ENCODE data around the gene ERLIN1. TPM values are rescaled to one million over a fixed set of nuclear protein-coding genes. Genes with fewer than 3 reads are reported as not detected.

ERLIN1 gene
- 8.7 TPM for polyA plus RNA-seq

- Mint-ChIP-seq H3K4me3 (peak within 1 kb of the TSS; percentile 92 to 97 (median 96)), H3K27me3 (no peaks in the 10 kb centered on the region), H3K27ac (peak within 1 kb of the TSS; percentile 67 to 98 (median 95)), H3K9me3 (no peaks in the 10 kb centered on the region), H3K36me3 (no peaks in the 10 kb centered on the region), H3K4me1 (peaks cover 29 to 36% (median 30%) of the 10 kb centered on the region in 3 donors)
These were observed at the start of gene ERLIN1 for GRCh38 chr10:100185364-100186252. ERLIN1 (minus strand) TSS chr10:100186029; CDS start chr10:100185626, 403 bp downstream.

DNA sequence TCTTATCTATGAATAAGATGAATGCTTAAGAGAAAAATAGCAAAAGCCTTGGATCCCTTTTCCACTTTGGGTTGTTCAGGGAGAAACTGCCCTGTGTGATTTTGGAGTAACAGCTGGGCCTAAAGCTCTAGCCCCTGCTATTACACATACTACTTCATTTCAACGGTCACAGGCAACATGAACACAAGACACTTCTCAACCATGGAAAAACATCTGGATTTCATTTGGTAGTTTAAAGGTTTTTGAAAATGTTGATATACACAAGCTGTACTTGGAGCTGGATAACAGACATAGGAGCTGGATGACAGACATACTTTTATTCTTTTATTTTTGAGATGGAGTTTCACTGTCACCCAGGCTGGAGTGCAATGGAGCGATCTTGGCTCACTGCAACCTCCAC, 46.3 kb upstream of the ERLIN1 start:
- H3K4me1 Mint-ChIP-seq = peaks cover 16 to 21% (median 17%) of the 10 kb centered on the region in 3 donors
- no peaks in the 10 kb centered on the region for H3K36me3 Mint-ChIP-seq
- H3K4me3 Mint-ChIP-seq = peak overlapping the region in 1 of 4 donors; percentile 45
- H3K27me3 Mint-ChIP-seq = no peaks in the 10 kb centered on the region
- no peak overlapping the region for H3K27ac Mint-ChIP-seq
- no peaks in the 10 kb centered on the region for H3K9me3 Mint-ChIP-seq

DNA sequence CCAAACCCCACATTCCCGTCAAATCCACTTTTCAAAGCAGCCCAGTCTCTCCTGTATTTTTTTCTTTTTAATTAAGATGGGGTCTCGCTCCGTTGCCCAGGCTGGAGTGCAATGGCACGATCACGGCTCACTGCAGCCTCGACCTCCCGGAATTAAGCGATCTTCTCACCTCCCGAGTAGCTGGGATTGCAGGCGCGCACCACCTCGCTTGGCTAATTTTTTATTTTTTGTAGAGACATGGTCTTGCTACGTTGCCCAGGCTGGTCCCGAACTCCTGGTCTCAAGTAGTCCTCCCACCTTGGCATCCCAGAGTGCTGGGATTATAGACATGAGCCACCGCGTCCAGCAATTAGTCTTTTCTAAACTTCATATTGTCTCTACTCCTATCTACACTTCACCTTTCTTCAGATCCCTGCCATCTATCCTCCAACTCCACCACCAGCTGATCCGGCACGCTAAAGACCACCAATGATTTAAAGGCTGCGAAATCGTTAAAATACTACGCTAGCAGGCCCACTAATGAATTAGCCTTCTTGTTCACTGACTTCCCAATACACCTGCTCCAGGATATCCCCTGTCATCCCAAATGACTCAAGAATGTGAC, 44.1 kb upstream of the ERLIN1 start:
- Mint-ChIP-seq H3K36me3 (peaks cover 2% of the 10 kb centered on the region), H3K27me3 (no peaks in the 10 kb centered on the region), H3K4me3 (peak overlapping the region; percentile 72 to 94 (median 90)), H3K27ac (peak overlapping the region; percentile 3 to 68 (median 55)), H3K9me3 (no peaks in the 10 kb centered on the region), H3K4me1 (peaks cover 17 to 25% (median 20%) of the 10 kb centered on the region in 3 donors)

- H3K9me3 Mint-ChIP-seq = no peaks in the 10 kb centered on the region
- no peak overlapping the region for H3K4me3 Mint-ChIP-seq
- peaks cover 9 to 13% (median 12%) of the 10 kb centered on the region in 3 donors for H3K4me1 Mint-ChIP-seq
- H3K27me3 Mint-ChIP-seq = no peaks in the 10 kb centered on the region
- peaks cover 6% of the 10 kb centered on the region for H3K36me3 Mint-ChIP-seq
- no peak overlapping the region for H3K27ac Mint-ChIP-seq
These were observed 38.0 kb upstream of the ERLIN1 start for GRCh38 chr10:100223879-100224278.

DNA sequence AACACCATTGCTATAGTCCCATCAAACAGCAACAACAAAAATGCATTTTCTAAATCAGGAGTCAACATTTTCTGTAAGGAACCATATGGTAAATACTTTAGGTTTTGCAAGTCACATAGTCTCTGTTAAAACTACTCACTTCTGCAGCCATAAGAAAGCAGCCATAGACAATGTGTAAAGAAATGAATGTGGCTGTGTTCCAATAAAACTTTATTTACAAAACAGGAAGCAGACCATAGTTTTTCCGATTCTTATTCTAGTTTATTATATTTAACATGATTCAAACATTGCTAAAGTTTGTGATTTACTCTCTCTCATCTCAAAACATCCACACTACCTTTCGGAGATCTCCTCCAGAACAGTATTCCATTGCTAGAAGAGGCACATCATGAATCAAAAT, 36.7 kb upstream of the ERLIN1 start:
- peaks cover 6% of the 10 kb centered on the region for H3K36me3 Mint-ChIP-seq
- H3K27ac Mint-ChIP-seq = no peak overlapping the region
- H3K27me3 Mint-ChIP-seq = no peaks in the 10 kb centered on the region
- H3K4me3 Mint-ChIP-seq = no peak overlapping the region
- no peaks in the 10 kb centered on the region for H3K9me3 Mint-ChIP-seq
- peaks cover under 1 to 5% (median 5%) of the 10 kb centered on the region in 3 donors for H3K4me1 Mint-ChIP-seq

GRCh38 chr10:100216006-100216405, 30.2 kb upstream of the ERLIN1 start:
- H3K36me3 Mint-ChIP-seq = peaks cover 7% of the 10 kb centered on the region
- H3K9me3 Mint-ChIP-seq = no peaks in the 10 kb centered on the region
- H3K27ac Mint-ChIP-seq = no peak overlapping the region
- H3K27me3 Mint-ChIP-seq = no peaks in the 10 kb centered on the region
- no peaks in the 10 kb centered on the region for H3K4me1 Mint-ChIP-seq
- H3K4me3 Mint-ChIP-seq = no peak overlapping the region

GRCh38 chr10:100209303-100209702, 23.5 kb upstream of the ERLIN1 start:
- Mint-ChIP-seq H3K27ac (no peak overlapping the region), H3K9me3 (no peaks in the 10 kb centered on the region), H3K4me1 (peaks cover 0 to 2% (median 0%) of the 10 kb centered on the region in 3 donors), H3K27me3 (no peaks in the 10 kb centered on the region), H3K36me3 (peaks cover 2% of the 10 kb centered on the region), H3K4me3 (no peak overlapping the region)

- Mint-ChIP-seq H3K36me3 (peaks cover 5% of the 10 kb centered on the region), H3K4me3 (no peak overlapping the region), H3K27me3 (no peaks in the 10 kb centered on the region), H3K9me3 (no peaks in the 10 kb centered on the region), H3K27ac (no peak overlapping the region), H3K4me1 (peaks cover 0 to 2% (median 0%) of the 10 kb centered on the region in 3 donors)
These were observed 22.4 kb upstream of the ERLIN1 start for GRCh38 chr10:100208276-100208675.

DNA sequence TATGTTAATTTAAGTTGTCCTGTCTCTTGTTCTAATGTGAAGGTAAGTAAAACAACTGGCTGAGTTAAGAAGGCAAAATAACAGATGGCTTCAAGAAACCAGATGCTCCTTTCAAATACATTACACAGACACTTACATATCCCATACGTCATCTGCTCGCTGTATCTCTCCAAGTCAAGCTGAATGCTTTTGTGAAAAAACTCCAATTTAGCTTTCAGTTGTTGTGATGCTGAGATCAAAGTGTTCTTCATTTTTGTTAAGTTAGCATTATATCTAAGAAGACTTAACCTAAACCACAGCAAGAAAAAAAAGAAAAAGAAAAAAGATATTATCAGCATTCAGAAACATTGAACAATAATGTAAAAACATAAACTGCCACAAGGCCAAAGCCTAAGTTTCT, 18.5 kb upstream of the ERLIN1 start:
- Mint-ChIP-seq H3K27me3 (no peaks in the 10 kb centered on the region), H3K9me3 (no peaks in the 10 kb centered on the region), H3K27ac (no peak overlapping the region), H3K36me3 (peaks cover 11% of the 10 kb centered on the region), H3K4me1 (no peaks in the 10 kb centered on the region), H3K4me3 (no peak overlapping the region)

DNA sequence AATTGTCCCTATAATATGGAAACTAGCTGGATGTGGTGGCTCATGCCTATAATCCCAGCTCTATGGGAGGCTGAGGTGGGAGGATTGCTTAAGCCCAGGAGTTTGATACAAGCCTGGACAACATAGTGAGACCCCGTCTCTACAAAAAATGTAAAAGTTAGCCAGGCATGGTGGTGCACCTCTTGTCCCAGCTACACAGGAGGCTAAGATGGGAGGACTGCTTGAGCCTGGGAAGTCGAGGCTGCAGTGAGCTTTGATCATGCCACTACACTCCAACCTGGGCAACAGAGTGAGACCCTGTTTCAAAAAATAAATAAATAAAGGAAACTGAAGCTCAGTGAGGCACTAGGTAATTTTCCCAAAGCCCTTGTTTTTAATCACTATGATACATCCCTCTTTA, 15.7 kb upstream of the ERLIN1 start:
- Mint-ChIP-seq H3K36me3 (peaks cover 14% of the 10 kb centered on the region), H3K27ac (peak overlapping the region in 1 of 3 donors; percentile 39), H3K4me1 (peaks cover 0 to 2% (median 0%) of the 10 kb centered on the region in 3 donors), H3K4me3 (no peak overlapping the region), H3K27me3 (no peaks in the 10 kb centered on the region), H3K9me3 (no peaks in the 10 kb centered on the region)

- Mint-ChIP-seq H3K4me1 (peaks cover 0 to 8% (median 2%) of the 10 kb centered on the region in 3 donors), H3K27ac (no peak overlapping the region)
These were observed 8.9 kb upstream of the ERLIN1 start for GRCh38 chr10:100194711-100195110.

GRCh38 chr10:100192350-100192749, 6.5 kb upstream of the ERLIN1 start:
- Mint-ChIP-seq H3K4me3 (no peak overlapping the region), H3K27me3 (no peaks in the 10 kb centered on the region), H3K9me3 (no peaks in the 10 kb centered on the region), H3K27ac (no peak overlapping the region), H3K36me3 (peaks cover under 1% of the 10 kb centered on the region), H3K4me1 (peaks cover 8 to 18% (median 8%) of the 10 kb centered on the region in 3 donors)

More at GRCh38 chr10:100194711-100195110, 8.9 kb upstream of the ERLIN1 start:
- Mint-ChIP-seq H3K9me3 (no peaks in the 10 kb centered on the region), H3K36me3 (peaks cover 5% of the 10 kb centered on the region), H3K4me3 (no peak overlapping the region), H3K27me3 (no peaks in the 10 kb centered on the region)

DNA sequence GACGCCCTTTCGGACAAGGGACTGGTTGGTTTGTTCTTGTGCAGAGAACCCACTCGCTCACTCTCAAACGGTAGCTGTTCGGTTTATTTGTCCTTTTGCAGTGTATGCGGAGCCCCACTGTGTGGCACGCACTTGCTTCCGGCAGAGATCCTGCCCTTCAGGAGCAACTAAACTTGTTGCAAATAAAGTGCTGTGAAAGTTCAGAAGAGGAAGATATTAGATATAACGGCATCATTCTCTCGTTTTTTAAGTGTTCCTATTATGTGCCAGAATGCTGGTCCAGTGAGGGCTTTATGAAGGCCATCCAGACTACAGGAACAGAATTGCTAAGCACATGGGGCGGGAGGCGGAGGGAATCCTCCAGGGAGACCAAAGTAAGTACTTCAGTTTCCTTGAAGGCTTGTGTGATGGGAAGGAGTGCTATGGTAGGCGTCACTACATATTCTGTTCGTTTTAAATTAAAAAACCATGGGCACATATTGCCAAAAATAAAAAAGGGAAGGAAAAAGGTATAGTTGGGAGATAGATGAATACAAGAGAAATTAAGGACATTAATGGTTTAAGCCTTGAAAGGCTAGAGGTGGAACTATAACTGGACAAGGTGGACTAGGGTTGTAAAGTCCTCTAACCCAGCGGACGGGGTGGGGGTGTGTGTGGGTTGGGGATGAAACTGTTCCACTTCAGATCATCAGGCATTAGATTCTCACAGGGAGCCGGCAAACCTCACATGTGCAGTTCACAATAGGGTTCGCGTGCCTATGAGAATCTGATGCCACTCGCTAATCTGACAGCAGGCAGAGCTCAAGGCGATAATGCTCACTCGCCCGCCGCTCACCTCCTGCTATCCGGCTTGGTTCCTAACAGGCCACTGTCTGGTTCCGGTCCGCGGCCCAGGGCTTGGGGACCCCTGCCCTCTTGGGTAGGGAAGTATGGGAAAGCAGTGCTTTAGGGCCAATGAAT, 704 bp upstream of the ERLIN1 start:
- H3K9me3 Mint-ChIP-seq = no peaks in the 10 kb centered on the region
- H3K4me1 Mint-ChIP-seq = peaks cover 27 to 38% (median 30%) of the 10 kb centered on the region in 3 donors
- H3K27me3 Mint-ChIP-seq = no peaks in the 10 kb centered on the region
- no peaks in the 10 kb centered on the region for H3K36me3 Mint-ChIP-seq
- peak overlapping the region; percentile 92 to 97 (median 96) for H3K4me3 Mint-ChIP-seq
- peak overlapping the region; percentile 67 to 98 (median 95) for H3K27ac Mint-ChIP-seq

DNA sequence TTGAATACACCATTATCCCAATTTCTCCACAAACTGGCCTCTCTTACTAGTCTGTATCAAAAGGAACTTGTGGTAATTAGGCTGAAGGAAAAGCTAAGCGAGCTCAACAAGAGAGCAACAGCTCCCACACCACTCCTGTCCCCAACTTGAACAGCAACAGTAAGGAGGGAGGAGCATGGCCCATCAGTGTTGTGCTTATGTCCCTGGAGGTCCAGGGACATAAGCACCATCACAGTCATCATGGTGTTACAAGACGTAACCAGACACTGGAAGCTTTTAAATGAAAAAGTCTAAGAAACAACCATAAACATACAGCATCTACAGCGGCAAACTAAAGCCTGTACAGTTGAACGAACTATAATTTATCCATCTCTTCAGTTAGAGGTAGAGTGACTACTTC, 989 bp downstream of the ERLIN1 start:
- peak overlapping the region; percentile 67 to 98 (median 95) for H3K27ac Mint-ChIP-seq
- peak overlapping the region; percentile 92 to 97 (median 96) for H3K4me3 Mint-ChIP-seq
- no peaks in the 10 kb centered on the region for H3K9me3 Mint-ChIP-seq
- H3K36me3 Mint-ChIP-seq = no peaks in the 10 kb centered on the region
- H3K27me3 Mint-ChIP-seq = no peaks in the 10 kb centered on the region
- H3K4me1 Mint-ChIP-seq = peaks cover 31 to 39% (median 35%) of the 10 kb centered on the region in 3 donors

Measured in IgD-negative memory B cell (primary cell).